GM18867 (cell line): ENCODE results near the gene RNF182.
"Not testable (repeated sequence)": the region's sequence is repeated elsewhere in the genome, so short reads cannot be mapped to it uniquely, and the experiment has no call there.

ENCODE experiments used
- ATAC-seq: cut with Tn5 transposase; IDR thresholded peaks from one replicate; pipeline ENCODE4 v1.9.1; 2021; ENCODE audit warnings: mild to moderate bottlenecking, moderate library complexity; ENCODE audit not compliant: unreplicated experiment

The RNF182 gene

GRCh38 chr6:13952101-13952500 lies 27.3 kb downstream of the RNF182 start:
- ATAC-seq: no peak

DNA sequence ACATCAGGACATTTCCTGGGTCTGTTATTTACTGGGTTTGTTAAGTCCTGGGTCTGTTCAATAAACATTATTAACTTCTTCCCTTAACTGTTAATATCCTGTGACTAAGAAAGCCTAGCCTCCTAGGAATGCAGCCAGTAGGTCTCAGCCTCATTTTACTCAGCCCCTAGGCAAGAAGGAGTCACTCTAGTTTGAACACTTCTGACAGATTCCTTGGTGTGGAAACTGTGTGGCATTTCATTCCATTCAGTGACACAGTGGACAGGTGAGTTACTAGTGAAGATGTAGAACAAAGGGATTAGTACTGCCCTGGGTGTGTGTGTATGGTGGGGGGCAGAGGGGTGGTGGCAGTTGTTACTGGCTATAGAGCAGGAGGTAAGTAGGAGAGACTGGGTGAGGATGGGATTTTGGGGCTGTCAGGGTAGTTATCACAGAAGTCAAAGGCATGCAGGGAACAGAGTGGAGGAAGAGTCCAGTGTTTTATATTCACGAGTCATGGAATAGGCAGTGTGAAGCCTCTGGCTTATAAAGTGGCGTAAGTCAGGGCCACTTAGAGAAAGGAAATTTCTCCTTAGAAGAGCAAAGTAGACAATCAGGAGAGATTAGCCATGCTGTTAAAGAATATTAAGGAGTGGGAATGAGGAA lies 28.4 kb downstream of the RNF182 start:
- no peak for ATAC-seq

- no peak for ATAC-seq
Measured at GRCh38 chr6:13965582-13966127, 40.9 kb downstream of the RNF182 start.

GRCh38 chr6:13971303-13971702 lies 46.6 kb downstream of the RNF182 start:
- no peak for ATAC-seq

GRCh38 chr6:13972602-13973001 lies 47.9 kb downstream of the RNF182 start:
- not testable (repeated sequence) for ATAC-seq

DNA sequence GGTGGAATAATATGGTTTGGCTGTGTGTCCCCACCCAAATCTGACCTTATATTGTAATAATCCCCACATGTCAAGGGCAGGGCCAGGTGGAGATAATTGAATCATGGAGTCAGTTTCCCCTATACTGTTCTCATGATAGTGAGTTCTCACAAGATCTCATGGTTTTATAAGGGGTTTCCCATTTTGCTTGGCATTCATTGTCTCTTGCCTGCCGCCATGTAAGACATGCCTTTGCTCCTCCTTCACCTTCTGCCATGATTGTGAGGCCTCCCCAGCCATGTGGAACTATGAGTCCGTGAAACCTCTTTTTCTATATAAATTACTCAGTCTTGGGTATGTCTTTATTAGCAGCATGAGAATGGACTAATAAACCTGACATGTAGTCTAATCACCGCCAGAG lies 48.7 kb downstream of the RNF182 start:
- not testable (repeated sequence) for ATAC-seq

DNA sequence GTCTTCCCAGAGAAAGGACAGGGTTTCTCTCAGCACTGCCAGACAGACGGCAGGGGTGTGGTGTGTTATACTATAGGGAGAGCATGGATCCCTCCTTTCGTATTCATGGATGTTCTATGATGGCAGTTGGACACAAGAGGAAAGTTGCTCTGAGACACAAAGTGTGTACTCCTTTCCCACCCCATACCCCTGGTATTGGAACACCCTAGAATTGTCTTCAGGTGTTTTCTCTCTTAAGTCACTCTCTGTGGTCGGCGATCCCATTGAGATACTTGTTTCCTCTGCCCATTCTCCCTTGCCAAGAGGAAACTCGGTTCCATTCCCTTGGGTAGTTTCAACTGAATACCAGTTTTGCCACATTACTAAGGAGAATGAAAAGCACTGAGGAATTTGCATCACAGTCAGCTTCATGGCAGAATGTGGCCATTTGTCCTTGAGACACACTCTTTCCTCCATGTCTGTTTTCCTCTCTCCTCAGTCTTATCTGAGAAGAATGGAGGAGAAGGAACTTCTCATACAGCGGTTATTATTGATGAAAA lies 53.4 kb downstream of the RNF182 start:
- no peak for ATAC-seq

DNA sequence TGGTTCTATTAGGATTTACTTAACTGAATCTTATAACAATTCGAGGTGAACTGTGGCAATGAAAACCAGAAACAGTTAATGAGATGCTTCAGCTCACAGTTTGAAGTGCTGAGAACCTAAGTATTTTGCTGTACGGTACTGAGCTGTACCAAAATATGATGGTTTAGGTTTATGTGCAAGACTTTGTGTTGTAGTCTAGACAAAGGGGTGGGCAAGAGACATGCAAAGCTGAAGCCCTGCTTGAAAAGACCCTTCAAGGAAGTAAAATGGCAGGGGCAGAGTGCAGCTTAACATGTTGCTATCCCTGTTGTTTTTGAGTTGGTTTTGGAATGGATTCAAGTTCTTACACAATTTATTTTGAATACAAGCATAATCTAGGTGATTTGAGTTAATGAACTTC lies 54.0 kb downstream of the RNF182 start:
- no peak for ATAC-seq

GRCh38 chr6:13979284-13980171 lies 54.8 kb downstream of the RNF182 start:
- no peak for ATAC-seq

GRCh38 chr6:13980534-13980933 lies 55.8 kb downstream of the RNF182 start:
- ATAC-seq: no peak

DNA sequence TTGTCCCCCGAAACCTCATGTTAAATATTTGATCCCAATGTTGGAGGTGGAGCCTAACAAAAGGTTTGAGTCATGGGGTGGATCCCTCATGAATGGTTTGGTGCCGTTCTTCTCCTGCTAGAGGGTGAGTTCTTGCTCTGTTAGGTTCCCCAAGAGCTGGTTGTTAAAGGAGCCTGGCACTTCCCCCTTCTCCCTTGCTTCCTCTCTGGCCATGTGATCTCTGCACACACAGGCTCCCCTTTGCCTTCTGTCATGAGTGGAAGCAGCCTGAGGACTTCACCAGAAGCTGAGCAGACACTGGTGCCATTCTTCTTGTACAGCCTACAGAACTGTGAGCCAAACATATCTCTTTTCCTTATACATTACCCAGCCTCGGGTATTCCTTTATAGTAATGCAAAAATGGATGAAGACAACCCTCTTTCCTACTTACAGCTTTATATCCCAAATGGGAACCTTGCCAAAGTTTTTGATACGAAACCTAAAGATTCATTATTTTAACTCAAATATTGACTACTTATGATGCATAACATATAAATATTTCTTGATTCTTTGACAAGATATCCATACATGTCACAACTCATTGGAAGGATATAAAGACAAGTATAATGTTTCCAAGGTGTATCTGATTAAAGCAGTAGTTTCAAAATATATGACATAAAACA lies 61.0 kb downstream of the RNF182 start:
- no peak for ATAC-seq

DNA sequence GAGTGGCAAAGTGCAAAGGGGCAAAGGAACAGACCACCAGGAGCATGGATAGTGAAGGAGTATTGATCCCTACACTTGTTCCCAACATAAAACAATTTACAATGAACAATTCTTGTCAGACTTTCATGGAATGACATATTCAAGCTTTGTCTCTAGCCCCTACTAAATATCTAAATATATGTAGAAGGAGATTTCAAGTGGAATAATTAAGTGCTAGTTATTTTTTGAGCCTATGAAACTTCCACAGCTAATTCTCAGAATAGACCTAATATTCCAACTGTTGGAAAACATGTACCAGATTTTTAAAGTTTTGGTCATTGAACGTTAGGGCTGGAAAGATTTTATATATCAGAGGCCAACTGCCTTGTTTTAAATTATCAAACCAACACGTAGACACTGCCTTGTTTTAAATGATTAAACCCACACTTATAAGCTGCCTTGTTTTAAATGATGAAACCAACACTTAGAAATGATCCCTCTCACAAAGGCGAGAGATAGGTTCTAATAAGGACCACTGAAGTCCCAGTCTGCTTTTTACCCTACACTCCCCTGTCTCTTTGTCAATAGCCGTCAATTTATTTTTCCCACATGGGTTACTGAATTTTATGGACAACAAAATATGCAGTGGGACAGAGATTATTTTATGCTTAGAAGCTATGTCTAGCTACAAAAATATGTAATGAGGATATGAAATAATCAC lies 62.1 kb downstream of the RNF182 start:
- ATAC-seq: no peak

- ATAC-seq: no peak
Measured at GRCh38 chr6:13987400-13987865, 62.7 kb downstream of the RNF182 start.

GRCh38 chr6:13988049-13988738 lies 63.4 kb downstream of the RNF182 start:
- no peak for ATAC-seq

- no peak for ATAC-seq
Measured at GRCh38 chr6:13988908-13989307, 64.2 kb downstream of the RNF182 start.

DNA sequence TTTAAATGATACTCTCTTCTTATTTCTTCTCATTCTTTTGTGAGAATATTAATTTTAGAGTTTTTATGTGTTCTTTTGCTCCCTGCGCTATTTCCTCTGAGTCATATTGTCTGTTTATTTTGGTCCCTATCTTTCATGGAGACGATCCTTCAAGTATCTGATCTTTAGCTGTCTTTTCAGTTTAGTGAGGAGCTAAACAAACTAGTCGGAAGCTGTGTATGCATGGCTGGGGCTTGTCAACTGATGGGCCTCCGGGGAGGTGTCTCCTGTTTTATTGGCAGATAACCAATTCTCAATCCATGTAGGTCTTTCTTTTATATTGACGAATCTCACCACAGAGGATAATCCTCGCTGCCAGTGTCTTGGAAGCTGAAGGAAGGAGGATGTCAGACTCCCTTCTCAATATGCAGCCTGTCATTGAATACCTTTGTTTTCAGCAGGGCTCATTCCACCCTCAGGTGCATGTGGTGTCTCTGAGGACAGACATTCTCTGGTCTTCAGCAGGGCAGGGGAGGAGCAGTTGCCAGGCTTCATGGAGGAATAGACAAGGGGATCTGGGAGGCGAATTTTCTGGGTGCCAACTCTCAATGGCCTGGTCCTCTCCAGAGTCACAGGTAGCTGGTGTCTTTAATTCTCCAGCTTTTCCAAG lies 64.9 kb downstream of the RNF182 start:
- no peak for ATAC-seq

DNA sequence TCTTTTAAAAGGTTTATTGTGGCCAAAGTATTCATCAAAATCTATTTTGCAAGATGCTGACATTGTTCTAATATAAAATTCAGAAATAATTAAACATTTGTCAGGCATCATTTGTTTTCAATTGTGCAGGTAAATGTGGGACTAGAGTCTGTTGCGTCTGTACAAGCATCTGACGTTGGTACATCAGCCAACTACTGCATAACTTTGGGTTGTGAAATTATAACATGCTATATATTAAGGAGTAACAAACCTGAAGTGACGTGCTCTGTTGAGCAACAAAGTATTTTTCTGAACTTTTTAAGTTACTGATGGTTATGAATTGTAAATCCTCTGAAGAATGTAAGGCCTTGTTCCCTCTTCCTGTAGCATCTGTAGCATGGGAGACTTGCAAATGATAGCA lies 66.0 kb downstream of the RNF182 start:
- ATAC-seq: no peak

DNA sequence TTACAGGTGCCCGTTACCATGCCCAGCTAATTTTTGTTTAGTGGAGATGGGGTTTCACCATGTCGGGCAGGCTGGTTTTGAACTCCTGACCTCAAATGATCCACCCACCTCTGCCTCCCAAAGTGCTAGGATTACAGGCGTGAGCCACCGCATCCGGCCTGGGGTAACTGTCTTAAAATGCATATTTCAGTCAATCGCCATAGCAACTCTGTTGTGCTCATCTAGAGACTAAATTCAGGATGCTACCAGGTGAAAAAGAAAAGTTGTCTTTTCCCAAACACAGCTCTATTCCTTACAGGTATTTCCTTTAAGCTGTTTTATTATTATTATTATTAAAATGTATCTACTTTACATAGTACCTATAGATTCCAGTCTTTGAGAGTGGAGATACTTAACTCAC lies 66.6 kb downstream of the RNF182 start:
- ATAC-seq: no peak

GRCh38 chr6:13992417-13993055 lies 67.8 kb downstream of the RNF182 start:
- no peak for ATAC-seq
